Thoracic aorta (tissue), 2 donors: Measurements from ENCODE around the gene IPO11. TPM values are rescaled to one million over a fixed set of nuclear protein-coding genes. Genes with fewer than 3 reads are reported as not detected.

ENCODE experiments used
- ATAC-seq: fragments of 150-250 bp; one replicate; pipeline ENCODE4 v1.8.0; 2017; ENCODE audit warnings: low read depth; ENCODE audit not compliant: insufficient number of reproducible peaks, low FRiP score
- DNase-seq: peaks from one replicate; pipeline ENCODE4 v3.0.0-alpha.2; 2020; ENCODE audit warnings: low spot score
- H3K27ac ChIP-seq, 2 donors: fragments of 200-600 bp; sonication (generic); 1 replicate in 1 of 2; 2 replicates in 1 of 2; pipeline ENCODE4 v1.5.1; 2016; ENCODE audit warnings: mild to moderate bottlenecking in 2 of 2, moderate library complexity in 2 of 2
- H3K27me3 ChIP-seq: fragments of 200-600 bp; sonication (generic); replicated peaks from 2 replicates; pipeline ENCODE4 v1.6.0; 2016; ENCODE audit warnings: mild to moderate bottlenecking; ENCODE audit not compliant: insufficient read depth
- H3K36me3 ChIP-seq: fragments of 200-600 bp; sonication (generic); one replicate; pipeline ENCODE4 v1.5.1; 2016
- H3K4me1 ChIP-seq, 2 donors: fragments of 200-600 bp; sonication (generic); 1 replicate in 1 of 2; 2 replicates in 1 of 2; pipeline versions ENCODE4 v1.5.1 to v1.6.0; 2016; ENCODE audit warnings: low read depth in 2 of 2, mild to moderate bottlenecking in 1 of 2; ENCODE audit not compliant: control insufficient read depth in 1 of 2
- H3K4me3 ChIP-seq: fragments of 200-600 bp; sonication (generic); 2 replicates; pipeline ENCODE4 v1.5.1; 2016; ENCODE audit warnings: mild to moderate bottlenecking
- H3K9me3 ChIP-seq: fragments of 200-600 bp; sonication (generic); 2 replicates; pipeline ENCODE4 v1.5.1; 2016
- CTCF ChIP-seq: fragments of 200-600 bp; sonication (generic); IDR thresholded peaks from one replicate; pipeline ENCODE4 v1.5.1; 2019; ENCODE audit warnings: antibody characterized with exemption
- total RNA-seq, 2 donors: library from RNA; depleted of rRNA; stranded (reverse); fragments of >200 nt; gene quantifications; one replicate each; pipeline versions ENCODE4 v1.1.0 to v1.2.3, GENCODE V29; 2016

Gene IPO11
- total RNA-seq, 2 donors from 2014 or later = 10.7 to 16.5 TPM

DNA sequence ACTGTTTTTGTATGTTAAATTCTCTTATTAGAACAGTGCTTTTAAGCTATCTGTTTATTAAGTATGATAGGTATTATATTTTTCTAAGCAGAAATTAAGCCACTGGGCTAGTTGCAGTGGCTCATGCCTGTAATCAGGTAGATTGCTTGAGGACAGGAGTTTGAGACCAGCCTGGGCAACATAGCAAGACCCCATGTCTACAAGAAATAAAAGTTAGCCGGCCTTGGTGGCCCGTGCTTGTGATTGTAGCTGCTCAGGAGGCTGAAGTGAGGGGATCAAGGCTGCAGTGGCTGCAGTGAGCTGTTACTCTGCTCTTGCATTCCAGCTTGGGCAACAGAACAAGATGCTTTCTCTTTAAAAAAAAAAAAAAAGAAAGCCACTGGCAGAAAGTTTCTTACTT lies 121.0 kb downstream of the IPO11 start:
- Histone ChIP-seq H3K9me3 (no peaks in the 10 kb centered on the region), H3K36me3 (peaks cover 4% of the 10 kb centered on the region), H3K27ac (no peak overlapping the region), H3K27me3 (no peaks in the 10 kb centered on the region), H3K4me1 (no peaks in the 10 kb centered on the region), H3K4me3 (no peak overlapping the region)
- ATAC-seq = no peak
- no peak for TF ChIP-seq CTCF
- no peak for DNase-seq

- ATAC-seq = no peak
Observed at GRCh38 chr5:62534461-62535236, 122.1 kb downstream of the IPO11 start.

DNA sequence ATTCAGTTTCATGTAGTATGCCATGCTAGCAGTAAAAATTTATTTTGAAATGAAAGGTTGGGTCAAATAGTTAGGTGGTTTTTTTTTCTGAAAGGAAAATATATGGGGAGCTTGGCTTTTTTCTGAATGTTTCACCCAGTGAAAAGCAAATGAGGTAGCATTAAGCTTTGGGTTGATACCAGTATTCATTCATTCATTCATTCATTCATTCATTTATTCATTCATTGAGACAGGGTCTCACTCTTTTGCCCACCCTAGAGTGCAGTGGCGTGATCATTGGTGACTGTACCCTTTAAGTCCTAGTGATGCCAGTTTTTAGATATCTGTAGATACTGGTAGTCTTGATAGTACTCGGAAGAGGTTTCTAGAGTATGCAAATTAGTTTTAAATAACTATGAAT lies 123.7 kb downstream of the IPO11 start:
- Histone ChIP-seq H3K9me3 (no peaks in the 10 kb centered on the region), H3K27ac (no peak overlapping the region), H3K4me1 (no peaks in the 10 kb centered on the region), H3K4me3 (no peak overlapping the region), H3K27me3 (no peaks in the 10 kb centered on the region), H3K36me3 (peaks cover 1% of the 10 kb centered on the region)
- TF ChIP-seq CTCF = no peak
- DNase-seq = no peak
- no peak for ATAC-seq

More at GRCh38 chr5:62534461-62535236, 122.1 kb downstream of the IPO11 start:
- H3K27me3 ChIP-seq = no peaks in the 10 kb centered on the region
- no peaks in the 10 kb centered on the region for H3K9me3 ChIP-seq
- peaks cover 4% of the 10 kb centered on the region for H3K36me3 ChIP-seq
- no peaks in the 10 kb centered on the region for H3K4me1 ChIP-seq
- DNase-seq = no peak
- no peak overlapping the region for H3K4me3 ChIP-seq
- no peak for TF ChIP-seq CTCF
- H3K27ac ChIP-seq = no peak overlapping the region

- DNase-seq (no peak), ATAC-seq (no peak)
- H3K27me3 ChIP-seq = no peaks in the 10 kb centered on the region
- H3K9me3 ChIP-seq = no peaks in the 10 kb centered on the region
- no peaks in the 10 kb centered on the region for H3K36me3 ChIP-seq
- TF ChIP-seq CTCF = no peak
- no peak overlapping the region for H3K4me3 ChIP-seq
- H3K27ac ChIP-seq = no peak overlapping the region
- no peaks in the 10 kb centered on the region for H3K4me1 ChIP-seq
Observed at GRCh38 chr5:62536783-62537182, 124.2 kb downstream of the IPO11 start.

GRCh38 chr5:62538017-62538942 lies 125.7 kb downstream of the IPO11 start:
- H3K4me3 ChIP-seq = no peak overlapping the region
- no peak for ATAC-seq
- H3K27me3 ChIP-seq = no peaks in the 10 kb centered on the region
- no peaks in the 10 kb centered on the region for H3K9me3 ChIP-seq
- H3K4me1 ChIP-seq = no peaks in the 10 kb centered on the region
- no peak for TF ChIP-seq CTCF
- no peak for DNase-seq
- no peaks in the 10 kb centered on the region for H3K36me3 ChIP-seq
- H3K27ac ChIP-seq = no peak overlapping the region
